ENCODE measurements around the gene ODAD4.

Gene ODAD4

DNA sequence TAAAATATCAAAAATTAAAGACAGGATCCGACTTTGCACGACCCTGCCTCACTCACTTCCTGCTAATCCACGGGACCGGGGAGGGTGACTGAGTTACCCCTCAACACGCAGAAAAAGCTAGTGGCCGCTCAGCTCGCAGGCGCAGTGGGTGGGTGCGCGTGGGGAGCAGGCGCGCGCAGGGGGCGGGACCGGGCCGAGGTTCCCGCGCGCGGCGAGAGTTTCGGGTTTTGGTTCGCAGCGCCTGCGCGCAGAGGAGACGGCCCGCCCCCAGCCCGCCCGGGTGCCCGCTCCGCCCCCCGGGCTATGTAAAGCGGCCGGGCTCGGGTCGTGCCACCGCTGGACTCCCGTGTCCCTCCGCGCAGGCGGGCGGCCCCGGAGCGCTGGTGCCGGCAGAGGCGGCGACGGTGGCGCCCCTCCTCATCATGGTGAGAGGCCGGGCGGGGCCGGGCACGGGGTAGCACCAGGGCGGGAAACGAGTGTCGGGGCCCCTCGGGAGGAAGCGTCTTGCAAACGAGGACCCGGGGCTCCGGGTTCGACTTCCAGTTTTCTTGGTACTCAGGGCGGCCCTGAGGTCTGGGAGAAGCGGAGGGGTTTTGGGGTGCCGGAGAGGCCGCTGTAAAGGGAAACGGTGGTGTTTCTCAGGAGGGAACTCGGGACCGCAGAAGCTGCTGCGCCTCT lies 36.2 kb downstream of the ODAD4 start, which contains the start of gene CNP:
Gene CNP, plus strand, starts transcription at position 333 of the 678 bp plus-strand sequence. Its CDS starts 90 bp downstream, at position 423.
- TF ChIP-seq, protein P1, sequence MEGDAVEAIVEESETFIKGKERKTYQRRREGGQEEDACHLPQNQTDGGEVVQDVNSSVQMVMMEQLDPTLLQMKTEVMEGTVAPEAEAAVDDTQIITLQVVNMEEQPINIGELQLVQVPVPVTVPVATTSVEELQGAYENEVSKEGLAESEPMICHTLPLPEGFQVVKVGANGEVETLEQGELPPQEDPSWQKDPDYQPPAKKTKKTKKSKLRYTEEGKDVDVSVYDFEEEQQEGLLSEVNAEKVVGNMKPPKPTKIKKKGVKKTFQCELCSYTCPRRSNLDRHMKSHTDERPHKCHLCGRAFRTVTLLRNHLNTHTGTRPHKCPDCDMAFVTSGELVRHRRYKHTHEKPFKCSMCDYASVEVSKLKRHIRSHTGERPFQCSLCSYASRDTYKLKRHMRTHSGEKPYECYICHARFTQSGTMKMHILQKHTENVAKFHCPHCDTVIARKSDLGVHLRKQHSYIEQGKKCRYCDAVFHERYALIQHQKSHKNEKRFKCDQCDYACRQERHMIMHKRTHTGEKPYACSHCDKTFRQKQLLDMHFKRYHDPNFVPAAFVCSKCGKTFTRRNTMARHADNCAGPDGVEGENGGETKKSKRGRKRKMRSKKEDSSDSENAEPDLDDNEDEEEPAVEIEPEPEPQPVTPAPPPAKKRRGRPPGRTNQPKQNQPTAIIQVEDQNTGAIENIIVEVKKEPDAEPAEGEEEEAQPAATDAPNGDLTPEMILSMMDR (IDR thresholded peaks at IDR 0.05) = no peak

DNA sequence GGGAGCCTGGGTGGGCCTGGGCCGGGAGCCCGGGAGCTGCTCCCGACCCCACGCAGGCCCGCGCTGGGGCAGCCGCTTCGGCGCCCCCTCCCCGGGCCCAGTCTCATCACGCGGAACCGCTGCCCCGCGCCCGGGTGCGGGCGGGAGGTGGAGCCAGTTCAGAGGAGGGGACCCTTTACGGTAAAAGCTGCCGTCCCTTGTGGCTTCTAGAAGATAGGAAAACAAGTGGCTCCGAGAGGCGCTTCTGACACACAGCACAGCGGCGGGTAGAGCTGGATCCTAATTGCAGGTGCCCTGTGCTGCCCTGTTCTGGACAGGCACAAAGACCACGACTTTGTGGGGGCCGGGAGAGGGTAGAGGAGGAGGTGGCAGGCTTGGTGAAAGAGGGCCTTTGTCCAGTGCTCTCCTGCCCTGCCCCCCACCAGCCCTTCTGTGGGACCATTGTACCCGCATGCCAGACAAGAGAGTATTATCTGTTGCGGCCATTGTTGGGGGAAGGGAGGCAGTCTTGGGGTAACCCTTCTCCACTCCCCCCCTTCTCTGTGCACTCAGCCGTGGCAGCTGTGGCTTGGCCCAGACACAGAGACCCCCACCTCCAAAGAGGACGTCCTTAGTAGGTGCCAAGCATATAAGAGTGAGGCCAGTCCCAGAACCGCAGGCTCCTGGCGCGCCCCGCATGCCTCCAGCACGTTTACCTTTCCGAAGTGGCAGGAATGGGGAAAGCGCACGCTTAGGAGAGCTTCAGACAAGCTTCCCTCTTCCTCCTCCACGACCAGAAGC lies 36.9 kb downstream of the ODAD4 start:
- TF ChIP-seq, protein P1 (IDR thresholded peaks at IDR 0.05) = no peak

DNA sequence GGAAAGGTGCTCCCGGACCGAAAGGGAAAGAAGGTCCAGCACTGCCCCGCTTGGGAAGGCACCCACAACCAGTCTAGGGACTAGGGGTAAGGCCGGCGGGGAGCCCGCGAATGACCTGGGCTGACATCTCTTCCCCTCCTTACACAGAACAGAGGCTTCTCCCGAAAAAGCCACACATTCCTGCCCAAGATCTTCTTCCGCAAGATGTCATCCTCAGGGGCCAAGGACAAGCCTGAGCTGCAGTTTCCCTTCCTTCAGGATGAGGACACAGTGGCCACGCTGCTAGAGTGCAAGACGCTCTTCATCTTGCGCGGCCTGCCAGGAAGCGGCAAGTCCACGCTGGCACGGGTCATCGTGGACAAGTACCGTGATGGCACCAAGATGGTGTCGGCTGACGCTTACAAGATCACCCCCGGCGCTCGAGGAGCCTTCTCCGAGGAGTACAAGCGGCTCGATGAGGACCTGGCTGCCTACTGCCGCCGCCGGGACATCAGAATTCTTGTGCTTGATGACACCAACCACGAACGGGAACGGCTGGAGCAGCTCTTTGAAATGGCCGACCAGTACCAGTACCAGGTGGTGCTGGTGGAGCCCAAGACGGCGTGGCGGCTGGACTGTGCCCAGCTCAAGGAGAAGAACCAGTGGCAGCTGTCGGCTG lies 37.6 kb downstream of the ODAD4 start:
- TF ChIP-seq, protein P1 (IDR thresholded peaks at IDR 0.05) = no peak

DNA sequence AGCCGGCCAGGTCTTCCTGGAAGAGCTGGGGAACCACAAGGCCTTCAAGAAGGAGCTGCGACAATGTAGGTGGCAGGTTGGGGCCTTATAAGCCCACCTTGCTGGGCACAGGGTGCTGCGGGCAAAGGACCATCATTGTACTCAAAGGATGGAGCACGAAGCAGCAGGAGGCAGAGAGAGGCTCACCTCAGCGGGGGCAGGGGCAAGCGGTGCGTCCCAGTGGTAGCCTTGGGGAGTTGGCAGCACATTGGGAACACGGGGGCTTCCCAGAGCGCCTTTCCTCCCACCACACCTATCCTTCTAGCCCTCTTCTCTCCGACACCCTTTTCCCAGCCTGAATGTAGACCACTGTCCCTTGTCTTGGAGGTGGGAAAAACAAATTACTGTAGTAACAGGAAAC lies 38.3 kb downstream of the ODAD4 start:
- TF ChIP-seq, protein P1 (IDR thresholded peaks at IDR 0.05) = no peak

DNA sequence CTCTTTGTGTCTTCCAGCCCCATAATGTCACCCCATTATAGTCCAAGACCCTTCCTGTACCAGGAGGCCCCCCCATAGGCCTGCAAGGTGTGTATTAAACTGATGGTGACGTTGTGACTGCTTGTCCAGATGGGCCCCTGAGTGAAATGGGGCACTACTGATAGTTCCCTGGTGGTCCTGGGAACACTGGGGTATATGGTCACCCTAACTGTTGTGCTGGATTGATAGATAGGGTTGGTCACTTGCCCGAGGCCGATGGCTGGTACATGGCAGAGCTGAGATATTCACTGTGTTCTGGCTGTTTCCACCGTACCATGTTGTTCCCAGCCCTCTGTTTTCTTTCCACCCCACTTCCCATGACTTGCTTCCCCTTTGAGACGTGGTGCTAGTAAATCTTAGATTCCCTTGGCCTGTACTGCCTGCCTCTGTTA lies 40.5 kb downstream of the ODAD4 start:
- TF ChIP-seq, protein P1 (IDR thresholded peaks at IDR 0.05) = no peak

DNA sequence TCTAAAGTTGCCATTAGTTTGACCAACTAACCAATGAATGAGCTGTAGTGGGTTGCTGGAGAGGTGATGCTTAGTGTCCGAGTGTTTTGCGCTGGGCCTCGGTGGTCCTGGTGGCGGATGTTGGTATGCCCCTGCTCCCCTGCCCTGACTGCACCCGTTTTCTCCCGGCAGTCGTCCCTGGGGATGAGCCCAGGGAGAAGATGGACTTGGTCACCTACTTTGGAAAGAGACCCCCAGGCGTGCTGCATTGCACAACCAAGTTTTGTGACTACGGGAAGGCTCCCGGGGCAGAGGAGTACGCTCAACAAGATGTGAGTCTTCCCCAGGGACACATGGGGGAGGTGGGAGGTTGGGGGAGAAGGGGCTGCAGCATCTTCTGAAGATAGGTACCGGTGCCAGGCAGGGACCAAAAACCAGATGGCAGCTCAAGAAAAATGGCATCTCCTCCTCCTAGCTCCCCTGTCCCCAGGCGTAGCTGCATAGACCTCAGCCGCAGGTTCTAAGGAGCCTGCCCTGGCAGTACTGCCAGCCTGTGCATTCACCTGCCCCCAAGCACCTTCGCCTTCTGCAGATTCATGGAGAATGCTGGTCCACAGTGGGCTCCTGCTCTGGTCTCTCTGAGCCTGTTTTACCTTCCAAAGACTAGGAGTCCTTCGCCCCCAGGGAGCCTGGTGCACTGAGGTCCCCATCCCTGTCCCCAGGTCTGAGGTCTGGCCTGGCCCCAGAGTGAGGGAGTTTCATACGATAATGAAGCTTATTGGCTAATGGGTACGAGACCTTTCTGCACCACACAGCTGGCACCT lies 41.5 kb downstream of the ODAD4 start:
- TF ChIP-seq, protein P1 (IDR thresholded peaks at IDR 0.05) = no peak

All from LNCAP (cell line).